Activated naive CD4-positive, alpha-beta T cell treated with Interleukin-2 at 50 U/mL for 16 hours (primary cell): ENCODE results near the gene COX11.
A peak's percentile ranks its signal among the peaks of the same experiment; 100 is the strongest.

ENCODE experiments used
- DNase-seq: peaks from one replicate; pipeline ENCODE4 v3.0.0-alpha.2; 2020

Gene COX11

GRCh38 chr17:54968262-54968987, at the start of gene COX11, which contains the start of gene STXBP4:
TSS of gene COX11 (minus strand) at chr17:54968654. CDS start at chr17:54968646, 8 bp downstream.
TSS of gene STXBP4 (plus strand) at chr17:54968765. CDS start at chr17:54986220, 17,455 bp downstream.
- peak; percentile 94 for DNase-seq

DNA sequence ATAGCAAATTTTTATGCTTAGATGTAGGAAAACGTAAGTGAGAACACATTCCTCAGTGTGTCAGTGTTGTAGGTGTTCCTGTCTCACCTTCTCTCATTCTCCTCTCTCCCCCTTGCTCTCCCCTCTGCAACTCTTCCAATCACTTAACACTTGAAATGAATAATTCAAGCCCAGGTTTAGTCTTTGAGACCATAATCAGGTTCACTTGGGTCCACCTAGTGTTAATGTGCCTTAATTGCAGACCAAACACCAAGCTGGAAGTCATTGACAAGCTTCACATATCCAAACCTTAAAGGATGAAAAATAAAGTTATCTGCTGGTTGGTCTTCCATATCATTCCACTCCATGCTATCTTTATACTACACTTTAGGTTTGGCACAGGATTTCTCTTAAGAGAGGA, 37.1 kb upstream of the COX11 start:
- DNase-seq: no peak

DNA sequence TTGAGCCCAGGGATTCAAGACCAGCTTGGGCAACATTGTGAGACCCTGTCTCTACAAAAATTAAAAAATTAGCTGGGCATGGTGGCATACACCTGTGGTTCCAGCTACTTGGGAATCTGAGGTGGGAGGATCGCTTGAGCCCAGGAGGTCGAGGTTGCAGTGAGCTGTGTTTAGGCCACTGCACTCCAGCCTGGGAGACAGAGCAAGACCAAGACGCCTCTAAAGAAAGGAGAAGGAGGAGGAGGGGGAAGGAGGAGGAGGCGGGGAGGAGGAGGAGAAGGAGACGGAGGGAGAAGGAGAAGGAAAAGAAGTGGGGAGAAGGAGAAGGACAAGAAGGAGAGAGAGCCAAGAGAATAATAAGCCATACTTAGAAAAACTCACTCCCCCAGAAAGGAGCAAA, 36.0 kb upstream of the COX11 start:
- no peak for DNase-seq

GRCh38 chr17:55002458-55002857, 34.0 kb upstream of the COX11 start:
- DNase-seq: no peak

DNA sequence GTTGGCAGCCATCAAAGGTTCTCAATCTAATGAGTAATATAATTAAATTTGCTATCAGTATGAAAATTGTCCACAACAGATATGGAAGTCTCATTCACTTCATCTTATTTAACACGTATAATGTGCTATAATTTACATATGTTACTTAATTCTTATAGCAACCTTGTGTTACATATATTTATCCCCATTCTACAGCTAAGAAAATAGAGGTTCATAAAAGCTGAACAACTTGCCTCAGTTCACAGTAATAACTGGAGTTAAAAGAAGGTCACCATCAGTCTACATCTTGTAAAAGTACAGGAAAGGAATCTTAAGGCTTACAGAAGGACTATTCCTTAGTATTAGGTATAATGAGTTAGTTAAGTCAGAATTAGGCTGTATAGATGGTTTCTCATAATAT, 28.0 kb upstream of the COX11 start:
- DNase-seq: no peak

GRCh38 chr17:54992797-54993639, 24.6 kb upstream of the COX11 start:
- DNase-seq: no peak

DNA sequence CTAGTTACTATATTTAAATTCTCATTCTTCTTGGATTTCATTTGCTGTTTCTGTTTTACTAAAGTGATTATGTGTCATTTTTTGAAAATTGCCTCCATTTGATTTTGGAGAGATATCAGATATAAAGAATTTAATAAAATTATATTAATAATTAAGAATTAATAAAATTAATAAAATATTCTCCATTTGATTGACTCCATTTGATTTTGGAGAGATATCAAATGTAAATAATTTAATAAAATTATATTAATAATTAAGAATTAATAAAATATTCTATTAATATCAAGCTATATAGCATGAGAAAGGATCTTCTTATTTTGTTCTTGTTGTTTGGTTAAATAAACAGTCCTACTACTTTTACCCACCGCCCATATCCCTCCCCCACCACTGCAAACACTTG, 23.1 kb upstream of the COX11 start:
- DNase-seq: no peak

GRCh38 chr17:54990118-54990517, 21.7 kb upstream of the COX11 start:
- no peak for DNase-seq

DNA sequence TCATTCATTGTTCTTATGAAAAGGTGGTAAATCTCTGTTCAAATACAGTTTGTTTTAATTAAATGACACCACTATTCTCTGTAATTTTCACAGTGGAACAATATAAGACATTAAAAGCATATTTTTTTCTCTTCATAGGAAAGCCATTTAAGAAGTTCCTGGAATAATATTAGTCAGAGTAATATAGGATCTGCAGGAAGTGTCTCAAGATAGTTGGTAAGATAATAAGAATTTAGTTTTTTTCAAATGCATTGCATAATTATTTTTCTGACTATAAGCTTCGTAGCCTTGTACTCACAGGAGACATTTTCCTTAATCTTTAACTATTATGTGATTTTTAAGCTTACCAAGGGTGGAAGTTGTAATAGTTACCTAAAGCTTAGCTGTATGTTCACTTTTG, 17.0 kb upstream of the COX11 start:
- no peak for DNase-seq

DNA sequence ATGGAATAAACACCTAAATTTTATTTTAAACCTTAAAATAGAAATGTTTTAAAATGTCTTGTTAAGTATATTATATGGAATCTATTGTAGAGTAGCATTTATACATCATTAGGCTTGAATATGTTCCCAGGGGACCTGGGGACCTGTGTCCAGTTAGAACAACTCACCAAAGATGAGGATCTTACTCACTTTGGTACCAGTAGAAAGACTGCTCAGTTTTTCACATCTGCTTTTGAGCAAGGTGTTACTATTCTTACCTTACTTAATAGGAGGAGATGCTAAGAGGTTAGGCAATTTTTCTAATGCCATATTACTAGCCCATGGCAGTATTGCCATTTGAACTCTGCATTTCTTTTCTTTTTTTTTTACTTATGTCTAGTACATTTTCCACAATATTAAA, 14.8 kb upstream of the COX11 start:
- DNase-seq: no peak

GRCh38 chr17:54982399-54982798, 13.9 kb upstream of the COX11 start:
- no peak for DNase-seq

- no peak for DNase-seq
Measured at GRCh38 chr17:54980375-54980774, 11.9 kb upstream of the COX11 start.

DNA sequence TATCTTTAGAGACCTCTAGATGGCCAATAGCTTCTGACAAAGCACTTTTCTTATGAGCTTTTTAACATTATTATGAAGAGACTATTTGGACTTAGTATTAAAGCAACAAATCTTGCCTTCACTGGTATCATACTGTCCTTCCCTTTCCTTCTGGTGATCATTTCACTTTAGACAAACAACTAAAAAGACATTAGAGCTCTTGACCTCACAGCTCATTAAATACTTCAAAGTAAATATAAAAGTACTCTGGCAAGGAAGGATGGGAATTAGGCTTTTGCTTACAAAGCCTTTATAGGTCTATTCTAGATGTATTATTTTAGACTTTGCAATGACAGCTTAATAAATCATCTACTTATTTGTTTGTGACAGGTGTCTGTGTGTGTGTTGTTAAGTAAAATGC, 11.2 kb upstream of the COX11 start:
- no peak for DNase-seq

GRCh38 chr17:54977744-54978143, 9.3 kb upstream of the COX11 start:
- no peak for DNase-seq

DNA sequence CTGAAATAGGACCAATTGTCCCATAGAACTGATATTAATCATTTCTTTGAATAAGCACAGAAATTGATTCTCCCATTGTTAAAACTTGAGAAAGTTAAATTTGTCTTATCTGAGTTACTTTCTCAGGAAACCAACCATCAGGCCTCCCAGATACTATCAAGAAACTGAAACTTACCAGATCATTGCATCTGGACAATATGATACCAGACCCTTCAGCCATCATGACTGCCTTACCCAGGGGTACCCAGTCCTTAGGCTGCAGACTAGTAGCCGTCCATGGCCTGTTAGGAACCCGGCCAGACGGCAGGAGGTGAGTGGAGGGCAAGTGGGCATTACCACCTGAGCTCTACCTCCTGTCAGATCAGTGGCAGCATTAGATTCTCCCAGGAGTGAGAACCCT, 7.9 kb upstream of the COX11 start:
- no peak for DNase-seq

DNA sequence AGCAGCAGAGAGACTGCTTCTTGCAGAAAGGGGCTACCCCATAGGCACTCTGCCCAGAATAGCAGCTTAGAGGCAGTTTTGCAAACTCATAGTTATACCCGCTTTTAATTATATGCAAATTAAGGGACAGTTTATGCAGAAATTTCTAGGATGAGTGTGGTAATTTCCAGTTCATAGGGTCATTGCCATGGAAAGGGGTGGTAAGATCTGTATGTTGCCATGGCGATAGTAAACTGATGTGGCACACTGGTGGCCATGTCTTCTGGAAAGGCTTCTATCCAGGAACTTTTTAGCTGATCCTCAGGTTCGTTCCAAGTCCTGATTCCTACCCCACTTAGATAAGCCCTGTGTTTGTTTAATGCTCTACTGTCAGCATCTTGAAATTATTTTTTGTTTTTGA, 6.3 kb upstream of the COX11 start:
- no peak for DNase-seq

- no peak for DNase-seq
Measured at GRCh38 chr17:54972406-54973138, 4.1 kb upstream of the COX11 start.

DNA sequence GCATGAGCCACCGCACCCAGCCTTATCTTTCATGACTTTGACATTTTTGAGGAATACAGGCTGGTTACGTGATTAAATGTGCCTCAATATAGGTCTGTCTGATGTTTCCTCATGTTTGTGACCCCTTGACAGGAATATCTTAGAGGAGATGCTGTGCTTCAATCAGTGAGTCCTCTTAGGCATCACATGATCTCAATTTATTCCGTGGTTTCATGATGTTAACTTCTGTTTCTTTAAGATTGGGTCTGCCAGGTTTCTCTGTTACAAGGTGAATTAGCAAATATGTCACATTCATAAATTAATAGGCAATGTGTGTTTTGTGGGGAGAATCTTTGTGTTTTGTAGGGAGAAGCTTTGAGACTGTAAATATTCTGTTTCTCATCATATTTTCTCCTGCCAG, 3.4 kb upstream of the COX11 start:
- DNase-seq: no peak

- no peak for DNase-seq
Measured at GRCh38 chr17:54971147-54971546, 2.7 kb upstream of the COX11 start.

- DNase-seq: no peak
Measured at GRCh38 chr17:54969658-54970572, 1.5 kb upstream of the COX11 start.

- no peak for DNase-seq
Measured at GRCh38 chr17:54968988-54969332, 506 bp upstream of the COX11 start.

GRCh38 chr17:54967621-54968261, 713 bp downstream of the COX11 start:
- DNase-seq: peak; percentile 13
